B cell (primary cell): Measurements from ENCODE around the gene SLC41A3. TPM values are rescaled to one million over a fixed set of nuclear protein-coding genes. Genes with fewer than 3 reads are reported as not detected.

Experiments used
- ATAC-seq: fragments of 200-7000 bp; cut with Tn5 transposase; one replicate; pipeline ENCODE4 v1.10.0; 2021; ENCODE audit warnings: low read depth, mild to moderate bottlenecking, moderate number of reproducible peaks, moderate library complexity
- CTCF ChIA-PET: fragments of 350-600 bp; sonication (Branson Sonifier 250); formaldehyde crosslinking; loops from one replicate; lab custom pipeline; 2021; ENCODE audit warnings: antibody characterized with exemption, inconsistent platforms; lab: Charles Lee
- POLR2A ChIA-PET: fragments of 350-600 bp; sonication (Branson Sonifier 250); formaldehyde crosslinking; loops from one replicate; lab custom pipeline; 2021; ENCODE audit warnings: antibody characterized with exemption; lab: Charles Lee
- DNase-seq: peaks from one replicate; pipeline ENCODE4 v3.0.0; 2013
- H2AFZ ChIP-seq: 2 replicates; pipeline ENCODE4 v1.6.1; 2012; ENCODE audit warnings: mild to moderate bottlenecking, low read depth, low read length; ENCODE audit not compliant: insufficient read depth, poor library complexity, severe bottlenecking
- H3K27ac ChIP-seq, 2 donors: 1 replicate in 1 of 2; 2 replicates in 1 of 2; pipeline ENCODE4 v1.5.1; 2012 to 2013; ENCODE audit warnings: low read length in 2 of 2, mild to moderate bottlenecking in 2 of 2, moderate library complexity in 1 of 2
- H3K27me3 ChIP-seq, 4 experiments: fragments of 200-600 bp in 1 of 4; sonication (generic) in 1 of 4; replicated peaks in 1 of 4; 1 replicate in 2 of 4; 2 replicates in 2 of 4; pipeline versions ENCODE4 v1.6.1 to v1.7.0; 2013 to 2016; ENCODE audit warnings: low read length in 3 of 4, mild to moderate bottlenecking in 2 of 4, mixed read lengths in 1 of 4, moderate library complexity in 1 of 4; ENCODE audit not compliant: insufficient read depth in 4 of 4, control insufficient read depth in 3 of 4; ENCODE audit errors: control extremely low read depth in 1 of 4
- H3K36me3 ChIP-seq, 2 experiments: replicated peaks in 1 of 2; 1 replicate in 1 of 2; 2 replicates in 1 of 2; pipeline versions ENCODE4 v1.6.1 to v1.7.1; 2013; ENCODE audit warnings: low read length in 1 of 2; ENCODE audit not compliant: insufficient read depth in 2 of 2, control insufficient read depth in 1 of 2; ENCODE audit errors: control extremely low read depth in 1 of 2, extremely low read depth in 1 of 2
- H3K4me1 ChIP-seq, 2 donors: fragments of 200-600 bp in 1 of 2; sonication (generic) in 1 of 2; 1 replicate in 1 of 2; 2 replicates in 1 of 2; pipeline versions ENCODE4 v1.5.1 to v1.6.1; 2013 to 2017; ENCODE audit warnings: low read length in 2 of 2; ENCODE audit not compliant: control insufficient read depth in 2 of 2, insufficient read depth in 2 of 2
- H3K4me2 ChIP-seq: replicated peaks from 2 replicates; pipeline ENCODE3; 2012; ENCODE audit warnings: mild to moderate bottlenecking, low read depth, low read length; ENCODE audit not compliant: poor library complexity, severe bottlenecking
- H3K4me3 ChIP-seq, 5 experiments: fragments of 200-600 bp in 1 of 5; sonication (generic) in 1 of 5; 1 replicate in 3 of 5; 2 replicates in 2 of 5; pipeline versions ENCODE4 v1.5.1 to v1.7.0; 2011 to 2016; ENCODE audit warnings: low read length in 4 of 5, mild to moderate bottlenecking in 4 of 5, low read depth in 2 of 5, control low read depth in 1 of 5, moderate library complexity in 1 of 5; ENCODE audit not compliant: insufficient read depth in 1 of 5; ENCODE audit errors: control extremely low read depth in 1 of 5, extremely low read depth in 1 of 5
- H3K79me2 ChIP-seq: fragments of 200-600 bp; sonication (generic); one replicate; pipeline ENCODE4 v1.6.0; 2016; ENCODE audit warnings: low read length; ENCODE audit not compliant: control insufficient read depth, insufficient read depth
- H3K9ac ChIP-seq: fragments of 200-600 bp; sonication (generic); 2 replicates; pipeline ENCODE4 v1.6.1; 2017; ENCODE audit warnings: mild to moderate bottlenecking, low read length, moderate library complexity
- H3K9me3 ChIP-seq, 3 donors: one replicate each; pipeline versions ENCODE4 v1.6.1 to v1.7.1; 2013; ENCODE audit warnings: low read length in 2 of 3; ENCODE audit not compliant: control insufficient read depth in 2 of 3, insufficient read depth in 1 of 3; ENCODE audit errors: control extremely low read depth in 1 of 3
- H4K20me1 ChIP-seq: 2 replicates; pipeline ENCODE4 v1.6.0; 2012; ENCODE audit warnings: mild to moderate bottlenecking, low read length; ENCODE audit not compliant: insufficient read depth, control insufficient read depth, poor library complexity, severe bottlenecking
- H3K27ac Mint-ChIP-seq: one replicate; pipeline ENCODE4 v1.8.0; 2021; ENCODE audit warnings: mixed read lengths
- H3K27me3 Mint-ChIP-seq: one replicate; pipeline ENCODE4 v1.8.0; 2021; ENCODE audit warnings: mixed read lengths
- H3K4me1 Mint-ChIP-seq: one replicate; pipeline ENCODE4 v1.8.0; 2021; ENCODE audit warnings: mixed read lengths
- H3K4me3 Mint-ChIP-seq: one replicate; pipeline ENCODE4 v1.8.0; 2021; ENCODE audit warnings: mixed read lengths
- H3K9me3 Mint-ChIP-seq: one replicate; pipeline ENCODE4 v1.8.0; 2022; ENCODE audit warnings: mixed read lengths; ENCODE audit not compliant: insufficient read depth
- EZH2 ChIP-seq: IDR thresholded peaks from 2 replicates; pipeline ENCODE4 v1.6.1; 2012; ENCODE audit warnings: borderline replicate concordance, low read depth, mild to moderate bottlenecking, moderate library complexity, low read length; ENCODE audit not compliant: insufficient read depth, poor library complexity, severe bottlenecking
- WGBS: methylation state at CpG from one replicate; pipeline ENCODE4 v1.1.5; 2013; ENCODE audit warnings: missing lambda C conversion rate; ENCODE audit not compliant: insufficient coverage; 5-methylcytosine and 5-hydroxymethylcytosine counted together
- intact Hi-C: fragments of 100-400 bp; cut with micrococcal nuclease; formaldehyde crosslinking; loops from one replicate; pipeline ENCODE4 v1.10.0; 2022
- polyA plus RNA-seq: library from polyadenylated mRNA; depleted of rRNA; stranded (reverse); fragments of >200 nt; gene quantifications from 2 replicates; pipeline ENCODE4 v1.2.3, GENCODE V29; 2012
- total RNA-seq, 2 donors: library from RNA; stranded (reverse); fragments of 120-200 nt in 1 of 2; gene quantifications; 1 replicate in 1 of 2; 2 replicates in 1 of 2; pipeline versions ENCODE4 v1.2.3 to v1.2.4, GENCODE V29; 2013 to 2022
- TF ChIP-seq, protein P1 (sequence below): fragments of 200-600 bp; IDR thresholded peaks from one replicate; pipeline ENCODE4 v1.8.0; 2022; ENCODE audit warnings: antibody characterized with exemption, mild to moderate bottlenecking

The SLC41A3 gene
- total and polyA plus RNA-seq, 2 donors (not counting 1 experiment from before 2014, with no cell fraction given): 34.2 to 39.3 TPM

DNA sequence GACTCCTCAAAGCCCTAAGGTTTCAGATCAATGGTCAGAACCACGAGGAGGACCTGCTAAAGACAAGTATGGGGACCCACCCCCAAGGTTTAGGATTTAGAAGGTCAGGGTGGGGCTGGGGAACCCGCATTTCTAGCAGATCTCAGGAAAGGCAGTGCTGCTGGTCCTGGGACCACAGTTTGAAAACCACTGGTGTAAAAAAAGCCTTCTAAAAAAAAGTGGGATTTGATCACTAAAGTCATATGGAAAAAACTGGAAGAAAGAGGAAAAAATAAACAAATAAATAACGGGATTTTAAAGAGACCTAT lies 832 bp downstream of the SLC41A3 start:
- H2AFZ ChIP-seq: peak overlapping the region; percentile 88
- peaks cover 14% of the 10 kb centered on the region for H3K4me1 Mint-ChIP-seq
- ChIA-PET POLR2A (no interaction called here), CTCF (no interaction called here)
- peak overlapping the region in 4 of 5 experiments; percentile 51 to 79 (median 67) for H3K4me3 ChIP-seq
- H3K9ac ChIP-seq: peak overlapping the region; percentile 83
- peak overlapping the region; percentile 66 for H3K27ac Mint-ChIP-seq
- peaks cover 5% of the 10 kb centered on the region for H3K79me2 ChIP-seq
- intact Hi-C loops: loop anchor here (2.0 to 10.0 kb wide), 5 partner anchors 274 to 1672 kb away; partner anchors contain the start of genes CHCHD6, KLF15 and ZXDC
- peak overlapping the region; percentile 36 to 92 for H3K27ac ChIP-seq
- H3K36me3 ChIP-seq: no peaks in the 10 kb centered on the region
- H3K4me3 Mint-ChIP-seq: peak overlapping the region; percentile 87
- H3K9me3 Mint-ChIP-seq: no peaks in the 10 kb centered on the region
- TF ChIP-seq, protein P1, sequence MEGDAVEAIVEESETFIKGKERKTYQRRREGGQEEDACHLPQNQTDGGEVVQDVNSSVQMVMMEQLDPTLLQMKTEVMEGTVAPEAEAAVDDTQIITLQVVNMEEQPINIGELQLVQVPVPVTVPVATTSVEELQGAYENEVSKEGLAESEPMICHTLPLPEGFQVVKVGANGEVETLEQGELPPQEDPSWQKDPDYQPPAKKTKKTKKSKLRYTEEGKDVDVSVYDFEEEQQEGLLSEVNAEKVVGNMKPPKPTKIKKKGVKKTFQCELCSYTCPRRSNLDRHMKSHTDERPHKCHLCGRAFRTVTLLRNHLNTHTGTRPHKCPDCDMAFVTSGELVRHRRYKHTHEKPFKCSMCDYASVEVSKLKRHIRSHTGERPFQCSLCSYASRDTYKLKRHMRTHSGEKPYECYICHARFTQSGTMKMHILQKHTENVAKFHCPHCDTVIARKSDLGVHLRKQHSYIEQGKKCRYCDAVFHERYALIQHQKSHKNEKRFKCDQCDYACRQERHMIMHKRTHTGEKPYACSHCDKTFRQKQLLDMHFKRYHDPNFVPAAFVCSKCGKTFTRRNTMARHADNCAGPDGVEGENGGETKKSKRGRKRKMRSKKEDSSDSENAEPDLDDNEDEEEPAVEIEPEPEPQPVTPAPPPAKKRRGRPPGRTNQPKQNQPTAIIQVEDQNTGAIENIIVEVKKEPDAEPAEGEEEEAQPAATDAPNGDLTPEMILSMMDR: no peak
- TF ChIP-seq EZH2: no peak
- H4K20me1 ChIP-seq: no peaks in the 10 kb centered on the region
- H3K4me2 ChIP-seq: peak overlapping the region; percentile 91
- DNase-seq (peak; percentile 33), ATAC-seq (no peak)
- 44% methylated on average over 2 of the region's 3 CpGs for WGBS
- H3K27me3 ChIP-seq: no peaks in the 10 kb centered on the region
- H3K9me3 ChIP-seq: no peaks in the 10 kb centered on the region
- H3K4me1 ChIP-seq: peaks cover 13 to 15% of the 10 kb centered on the region in 2 donors
- no peaks in the 10 kb centered on the region for H3K27me3 Mint-ChIP-seq

DNA sequence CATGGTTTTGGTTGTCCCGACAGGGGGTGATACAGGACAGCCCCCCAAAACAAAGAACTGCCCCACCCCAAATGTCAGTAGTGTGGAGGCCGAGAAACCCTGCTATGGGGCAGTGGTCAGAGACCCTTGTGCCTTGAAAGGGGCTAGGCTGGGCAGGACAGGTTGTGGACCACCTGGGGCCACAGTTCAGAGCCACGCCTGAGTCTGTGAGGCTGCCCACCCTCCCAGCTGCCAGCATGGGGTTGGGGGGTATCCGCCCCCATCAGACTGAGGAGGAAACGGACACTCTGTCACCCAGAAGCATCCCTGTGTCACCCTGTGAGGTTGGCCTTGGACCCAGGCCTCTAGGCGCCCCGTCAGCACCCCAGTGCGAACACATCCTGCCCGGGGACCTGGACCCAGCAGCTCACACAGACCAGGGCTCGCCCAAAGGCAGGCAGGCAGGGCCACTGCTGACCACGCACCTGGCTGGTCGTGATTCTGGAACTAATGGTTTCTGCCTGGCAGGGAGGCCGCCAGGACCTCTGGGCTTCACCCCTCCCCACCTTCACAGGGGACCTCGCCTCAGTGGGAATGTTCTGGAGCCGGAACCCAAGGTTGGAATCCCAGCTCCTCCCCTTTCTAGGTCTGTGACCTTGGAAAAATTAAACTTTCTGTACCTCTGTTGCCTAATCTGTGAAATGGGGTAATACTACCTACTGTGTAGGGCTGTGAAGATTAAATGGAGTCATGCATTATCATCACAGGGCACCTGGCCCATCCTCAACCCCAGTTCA lies 1.4 kb downstream of the SLC41A3 start:
- TF ChIP-seq, protein P1: no peak
- no peak for TF ChIP-seq EZH2
- Mint-ChIP-seq H3K27ac (peak overlapping the region; percentile 66), H3K4me1 (peaks cover 14% of the 10 kb centered on the region), H3K9me3 (no peaks in the 10 kb centered on the region), H3K4me3 (peak overlapping the region; percentile 87), H3K27me3 (no peaks in the 10 kb centered on the region)
- Histone ChIP-seq H3K4me3 (no peak overlapping the region), H3K9ac (no peak overlapping the region), H3K4me2 (peak overlapping the region; percentile 91), H3K79me2 (peaks cover 5% of the 10 kb centered on the region), H3K27ac (peak overlapping the region; percentile 36 to 92), H3K36me3 (no peaks in the 10 kb centered on the region), H3K4me1 (peaks cover 13 to 15% of the 10 kb centered on the region in 2 donors), H3K27me3 (no peaks in the 10 kb centered on the region), H3K9me3 (no peaks in the 10 kb centered on the region), H4K20me1 (no peaks in the 10 kb centered on the region), H2AFZ (peak overlapping the region; percentile 88)
- ChIA-PET POLR2A (interaction anchor here (0.6 kb wide), 1 partner anchor 1515 kb away, joined by 4 read pairs; the partner anchor contains the start of gene MCM2), CTCF (no interaction called here)
- intact Hi-C loops: loop anchor here (2.0 to 10.0 kb wide), 5 partner anchors 274 to 1672 kb away; partner anchors contain the start of genes CHCHD6, KLF15 and ZXDC
- DNase-seq (peak; percentile 25), ATAC-seq (no peak)
- 95% methylated on average over 11 of the region's 15 CpGs for WGBS
